C4-2B (cell line): ENCODE data around the gene DSCAM.

Experiments used
- H3K27ac ChIP-seq: fragments of 450-650 bp; 2 replicates; pipeline ENCODE4 v1.5.1; 2017
- ZFX ChIP-seq: fragments of 450-650 bp; IDR thresholded peaks from 2 replicates; pipeline ENCODE4 v1.6.1; 2017
- TF ChIP-seq, protein P1 (sequence below): fragments of 450-650 bp; conservative IDR thresholded peaks from 2 replicates; pipeline ENCODE4 v1.5.1; 2017; ENCODE audit warnings: mild to moderate bottlenecking

Gene DSCAM

DNA sequence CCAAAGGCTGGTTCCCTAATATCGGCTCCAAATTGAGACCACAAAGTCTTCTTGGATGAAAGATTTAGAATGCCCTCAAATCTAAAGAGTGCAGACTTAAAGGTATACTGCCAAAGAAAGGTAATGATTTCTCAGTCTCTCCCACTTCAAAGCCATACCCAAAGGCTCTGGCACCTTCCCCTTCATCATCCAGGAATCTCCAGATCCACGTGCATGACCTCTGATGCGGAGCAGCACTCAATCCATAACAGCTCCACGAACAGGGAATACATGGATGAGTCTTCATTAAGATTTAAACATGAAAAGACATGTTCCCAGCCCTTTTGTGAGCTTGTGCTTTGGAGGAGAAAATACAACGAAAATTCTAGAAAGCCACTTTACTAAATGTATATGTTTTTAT lies 453.9 kb downstream of the DSCAM start:
- no peak for TF ChIP-seq ZFX
- TF ChIP-seq, protein P1, sequence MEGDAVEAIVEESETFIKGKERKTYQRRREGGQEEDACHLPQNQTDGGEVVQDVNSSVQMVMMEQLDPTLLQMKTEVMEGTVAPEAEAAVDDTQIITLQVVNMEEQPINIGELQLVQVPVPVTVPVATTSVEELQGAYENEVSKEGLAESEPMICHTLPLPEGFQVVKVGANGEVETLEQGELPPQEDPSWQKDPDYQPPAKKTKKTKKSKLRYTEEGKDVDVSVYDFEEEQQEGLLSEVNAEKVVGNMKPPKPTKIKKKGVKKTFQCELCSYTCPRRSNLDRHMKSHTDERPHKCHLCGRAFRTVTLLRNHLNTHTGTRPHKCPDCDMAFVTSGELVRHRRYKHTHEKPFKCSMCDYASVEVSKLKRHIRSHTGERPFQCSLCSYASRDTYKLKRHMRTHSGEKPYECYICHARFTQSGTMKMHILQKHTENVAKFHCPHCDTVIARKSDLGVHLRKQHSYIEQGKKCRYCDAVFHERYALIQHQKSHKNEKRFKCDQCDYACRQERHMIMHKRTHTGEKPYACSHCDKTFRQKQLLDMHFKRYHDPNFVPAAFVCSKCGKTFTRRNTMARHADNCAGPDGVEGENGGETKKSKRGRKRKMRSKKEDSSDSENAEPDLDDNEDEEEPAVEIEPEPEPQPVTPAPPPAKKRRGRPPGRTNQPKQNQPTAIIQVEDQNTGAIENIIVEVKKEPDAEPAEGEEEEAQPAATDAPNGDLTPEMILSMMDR = no peak
- no peak overlapping the region for H3K27ac ChIP-seq

DNA sequence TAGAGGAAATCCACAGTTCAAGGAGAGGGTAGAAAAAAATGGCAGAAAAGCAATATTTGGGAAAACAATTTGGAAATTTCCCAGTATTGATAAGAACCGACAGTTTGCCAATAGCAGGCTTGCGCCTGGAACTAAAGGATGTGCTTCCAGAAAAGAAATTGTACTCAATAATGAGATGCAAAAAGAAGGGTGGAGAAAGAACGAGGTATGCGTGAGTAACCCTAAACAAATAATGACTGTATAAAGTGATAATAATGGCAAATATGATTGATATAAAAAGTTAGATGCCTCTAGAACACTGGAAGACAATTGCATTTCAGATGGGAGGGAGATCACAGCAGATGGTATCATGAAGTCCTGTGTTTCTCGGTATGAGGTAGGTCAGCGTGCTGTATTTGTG lies 458.9 kb downstream of the DSCAM start:
- no peak for TF ChIP-seq ZFX
- H3K27ac ChIP-seq = no peak overlapping the region

DNA sequence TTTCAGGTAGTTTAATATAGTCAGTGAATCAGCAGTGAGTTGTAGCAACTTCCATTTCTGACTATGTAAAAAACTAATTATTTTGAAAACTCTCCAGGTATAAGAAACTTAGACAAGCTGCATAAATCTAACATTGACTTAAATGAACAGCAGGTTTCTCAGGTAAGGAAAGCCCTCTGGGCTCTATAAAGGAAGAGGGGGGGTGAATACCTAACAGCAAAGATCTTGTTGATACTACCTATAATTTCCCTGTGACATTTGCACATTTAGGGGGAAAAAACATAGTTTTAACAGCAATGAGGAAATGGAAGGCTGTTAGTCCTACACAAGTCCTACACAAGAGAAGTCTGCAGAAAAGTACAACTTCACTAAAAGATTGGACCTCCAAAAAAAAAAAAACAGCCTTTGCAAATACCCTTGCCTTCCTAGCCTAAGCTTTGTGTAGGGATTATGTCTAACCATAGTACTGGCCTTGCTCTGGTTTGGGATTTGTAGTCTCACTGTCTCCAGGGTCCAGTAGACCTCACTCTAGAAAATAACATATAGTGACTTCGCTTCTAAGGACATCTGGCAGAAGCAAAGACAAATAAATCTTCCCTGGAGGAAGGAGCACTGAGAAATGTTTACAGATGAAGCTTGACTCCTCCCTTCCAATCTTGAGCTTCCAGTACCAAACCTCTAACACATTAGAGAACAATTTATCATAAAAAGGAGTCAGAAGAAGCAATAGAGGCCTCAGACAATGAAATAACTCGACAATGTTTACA lies 459.8 kb downstream of the DSCAM start:
- TF ChIP-seq, protein P1 = no peak
- TF ChIP-seq ZFX = no peak
- no peak overlapping the region for H3K27ac ChIP-seq

DNA sequence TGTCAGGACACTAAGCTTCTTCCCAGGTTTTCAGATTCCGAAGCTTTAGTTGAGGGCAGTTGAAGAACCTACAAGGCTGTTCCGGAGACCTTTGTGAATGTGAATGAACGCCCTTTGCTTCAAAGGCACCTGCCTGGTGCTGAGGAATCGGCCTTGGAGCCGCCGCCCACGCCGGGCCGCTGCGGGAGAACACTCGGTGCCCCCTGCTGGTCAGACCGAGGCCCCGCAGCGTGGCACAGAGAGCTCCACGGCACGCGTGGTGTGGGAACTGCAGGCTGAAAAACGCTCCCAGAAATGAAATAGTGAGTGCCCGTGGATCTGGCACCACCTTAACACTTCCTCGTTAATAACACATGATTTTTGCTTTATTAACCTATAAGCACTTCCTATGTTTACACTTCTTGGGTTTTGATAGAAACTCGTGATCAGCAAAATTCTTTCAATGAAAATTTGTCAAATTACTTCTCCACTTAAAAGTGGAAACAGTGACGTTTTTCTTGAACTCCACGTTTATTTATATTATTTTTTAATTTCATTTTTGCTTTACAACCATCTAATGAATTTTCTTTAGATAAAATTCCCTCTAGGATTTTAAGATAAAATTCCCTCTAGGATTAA lies 460.6 kb downstream of the DSCAM start:
- no peak for TF ChIP-seq ZFX
- TF ChIP-seq, protein P1 = peak; percentile 96
- no peak overlapping the region for H3K27ac ChIP-seq

DNA sequence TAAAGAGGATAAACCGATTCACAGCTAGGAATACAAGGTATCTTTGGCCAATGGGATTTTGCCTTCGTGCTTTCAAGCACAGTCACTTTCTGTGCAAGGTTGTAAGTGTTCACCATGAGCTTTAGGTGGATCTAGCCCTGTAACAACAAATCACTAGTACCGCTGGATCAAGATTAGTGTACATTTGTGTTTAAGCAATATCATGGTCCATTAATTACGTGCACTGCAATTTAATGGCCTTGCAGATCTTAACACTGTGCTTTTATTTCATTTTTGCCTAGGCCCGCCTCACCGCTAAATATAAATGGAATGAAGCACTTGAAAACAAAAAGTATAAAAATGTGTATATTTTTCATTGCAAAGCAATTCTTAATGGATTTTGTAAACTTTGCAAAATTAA lies 461.1 kb downstream of the DSCAM start:
- H3K27ac ChIP-seq = no peak overlapping the region
- TF ChIP-seq, protein P1 = no peak
- TF ChIP-seq ZFX = no peak

DNA sequence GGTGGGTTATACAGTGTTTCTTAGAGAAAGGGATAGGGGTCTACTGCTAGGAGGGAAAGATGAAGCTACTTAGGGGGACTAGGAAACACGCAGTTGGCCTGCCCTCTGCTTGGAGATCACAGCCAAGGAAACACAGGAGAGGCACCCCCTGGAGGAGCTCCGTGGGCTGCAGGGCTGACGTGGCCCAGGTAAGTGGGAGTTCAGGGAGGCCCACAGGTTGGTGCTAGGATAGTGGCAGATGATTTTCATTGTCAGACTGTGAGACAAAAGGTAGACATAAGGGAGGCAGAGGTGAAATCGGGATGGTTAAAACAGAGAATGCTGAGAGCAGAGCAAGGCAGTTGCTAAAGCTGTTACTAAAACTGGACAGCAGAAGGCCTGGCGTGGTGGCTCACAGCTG lies 463.0 kb downstream of the DSCAM start:
- H3K27ac ChIP-seq = no peak overlapping the region
- TF ChIP-seq, protein P1 = no peak
- no peak for TF ChIP-seq ZFX

DNA sequence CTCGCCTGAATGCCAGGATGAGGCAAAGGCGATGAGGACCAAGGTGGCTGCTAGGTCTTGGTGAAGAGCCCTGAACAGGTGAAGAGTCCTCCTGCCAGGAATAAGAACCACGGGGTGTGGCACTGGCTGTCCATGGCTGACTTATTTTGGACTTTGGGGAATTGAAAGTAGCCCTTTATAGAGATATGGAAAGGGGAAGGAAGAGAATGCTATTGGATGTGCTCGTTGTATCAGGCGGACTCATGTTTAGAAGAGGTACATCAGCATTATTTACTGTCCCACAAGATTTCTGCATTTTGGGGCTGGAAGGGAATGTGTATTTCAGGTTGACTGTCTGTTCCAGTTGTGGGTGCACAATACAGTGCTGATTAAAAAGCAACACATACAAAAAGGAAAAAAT lies 465.8 kb downstream of the DSCAM start:
- TF ChIP-seq, protein P1 = no peak
- TF ChIP-seq ZFX = no peak
- peak overlapping the region; percentile 32; the same call in 1 of the 2 replicates for H3K27ac ChIP-seq
